ENCODE measurements around the gene PDE4D. TPM values are rescaled to one million over a fixed set of nuclear protein-coding genes. Genes with fewer than 3 reads are reported as not detected.

PDE4D gene
- polyA plus RNA-seq, 1 donor (not counting 4 experiments of a cell fraction or from before 2014, with no cell fraction given): 3.6 TPM

GRCh38 chr5:59279979-59280378, 613.5 kb downstream of the PDE4D start:
- Histone ChIP-seq H3K9me3 (ENCODE audit: control insufficient read depth, low read depth, low read length) (no peaks in the 10 kb centered on the region), H2AFZ (ENCODE audit: control insufficient read depth, low read length) (no peak overlapping the region), H4K20me1 (ENCODE audit: control insufficient read depth, extremely low read depth, insufficient read depth, low read length) (no peaks in the 10 kb centered on the region), H3K79me2 (ENCODE audit: control insufficient read depth, insufficient read depth, low read length) (no peaks in the 10 kb centered on the region), H3K27ac (ENCODE audit: control insufficient read depth, insufficient read depth, low read length) (no peak overlapping the region), H3K36me3 (ENCODE audit: control insufficient read depth in 2 of 2, extremely low read depth in 1 of 2, insufficient read depth in 2 of 2, low read length in 2 of 2) (no peaks in the 10 kb centered on the region), H3K4me1 (ENCODE audit: control insufficient read depth, extremely low read depth, insufficient read depth, low read length) (peaks cover 11% of the 10 kb centered on the region), H3K4me2 (ENCODE audit: control insufficient read depth, extremely low read depth, insufficient read depth, low read depth, low read length) (no peak overlapping the region), H3K4me3 (ENCODE audit: control insufficient read depth in 2 of 3, extremely low read depth in 1 of 3, insufficient read depth in 2 of 3, low read depth in 1 of 3, low read length in 3 of 3) (no peak overlapping the region), H3K9me1 (ENCODE audit: control insufficient read depth, extremely low read depth, insufficient read depth, low read length) (no peaks in the 10 kb centered on the region), H3K27me3 (ENCODE audit: control insufficient read depth, extremely low read depth, insufficient read depth, low read length) (no peaks in the 10 kb centered on the region), H3K9ac (ENCODE audit: control insufficient read depth, extremely low read depth, insufficient read depth, low read length) (no peak overlapping the region)
- DNase-seq (ENCODE audit: low read depth, low spot score) (no peak), FAIRE-seq (no peak)
- TF ChIP-seq EZH2 (IDR thresholded peaks at IDR 0.05; ENCODE audit: low read length) (no peak), CTCF (optimal IDR thresholded peaks at IDR 0.05 in 1 of 3, IDR thresholded peaks at IDR 0.05 in 1 of 3, conservative IDR thresholded peaks at IDR 0.05 in 1 of 3; ENCODE audit: extremely low read depth in 1 of 3, insufficient read depth in 2 of 3, low read length in 3 of 3) (no peak)
- dilution Hi-C loops (cut with MboI; ENCODE audit: extremely low pct_ligation_motif_present, low sequenced_read_pairs): no loop called here

- dilution Hi-C loops (cut with MboI; ENCODE audit: extremely low pct_ligation_motif_present, low sequenced_read_pairs): no loop called here
- Histone ChIP-seq H3K36me3 (ENCODE audit: control insufficient read depth in 2 of 2, extremely low read depth in 1 of 2, insufficient read depth in 2 of 2, low read length in 2 of 2) (no peaks in the 10 kb centered on the region), H4K20me1 (ENCODE audit: control insufficient read depth, extremely low read depth, insufficient read depth, low read length) (no peaks in the 10 kb centered on the region), H3K27me3 (ENCODE audit: control insufficient read depth, extremely low read depth, insufficient read depth, low read length) (no peaks in the 10 kb centered on the region), H2AFZ (ENCODE audit: control insufficient read depth, low read length) (no peak overlapping the region), H3K27ac (ENCODE audit: control insufficient read depth, insufficient read depth, low read length) (no peak overlapping the region), H3K4me1 (ENCODE audit: control insufficient read depth, extremely low read depth, insufficient read depth, low read length) (peaks cover 11% of the 10 kb centered on the region), H3K4me3 (ENCODE audit: control insufficient read depth in 2 of 3, extremely low read depth in 1 of 3, insufficient read depth in 2 of 3, low read depth in 1 of 3, low read length in 3 of 3) (peak overlapping the region in 1 of 3 experiments; percentile 20), H3K79me2 (ENCODE audit: control insufficient read depth, insufficient read depth, low read length) (no peaks in the 10 kb centered on the region), H3K9me3 (ENCODE audit: control insufficient read depth, low read depth, low read length) (no peaks in the 10 kb centered on the region), H3K9ac (ENCODE audit: control insufficient read depth, extremely low read depth, insufficient read depth, low read length) (no peak overlapping the region), H3K9me1 (ENCODE audit: control insufficient read depth, extremely low read depth, insufficient read depth, low read length) (no peaks in the 10 kb centered on the region), H3K4me2 (ENCODE audit: control insufficient read depth, extremely low read depth, insufficient read depth, low read depth, low read length) (peak overlapping the region; percentile 70)
- no peak for DNase-seq (ENCODE audit: low read depth, low spot score)
- TF ChIP-seq EZH2 (IDR thresholded peaks at IDR 0.05; ENCODE audit: low read length): no peak
- no peak for TF ChIP-seq CTCF (optimal IDR thresholded peaks at IDR 0.05 in 1 of 3, IDR thresholded peaks at IDR 0.05 in 1 of 3, conservative IDR thresholded peaks at IDR 0.05 in 1 of 3; ENCODE audit: extremely low read depth in 1 of 3, insufficient read depth in 2 of 3, low read length in 3 of 3)
- FAIRE-seq: no peak
Measured at GRCh38 chr5:59276917-59277372, 616.6 kb downstream of the PDE4D start.
